ENCODE results near the gene CD163.
A peak's percentile ranks its signal among the peaks of the same experiment; 100 is the strongest.
"Not testable (repeated sequence)": the region's sequence is repeated elsewhere in the genome, so short reads cannot be mapped to it uniquely, and the experiment has no call there.

The CD163 gene

GRCh38 chr12:7503686-7504415 is at the start of gene CD163:
TSS of gene CD163 (minus strand) at chr12:7503777. CDS start at chr12:7503690, 87 bp downstream.
- DNase-seq (ENCODE audit: low spot score) = no peak

- peak; percentile 43 for DNase-seq (ENCODE audit: low spot score)
These were observed 39.2 kb upstream of the CD163 start for GRCh38 chr12:7542813-7543212.

- DNase-seq (ENCODE audit: low spot score) = no peak
These were observed 38.5 kb upstream of the CD163 start for GRCh38 chr12:7542046-7542445.

- DNase-seq (ENCODE audit: low spot score) = no peak
These were observed 10.8 kb upstream of the CD163 start for GRCh38 chr12:7514416-7514815.

GRCh38 chr12:7512553-7512952 is 9.0 kb upstream of the CD163 start:
- DNase-seq (ENCODE audit: low spot score) = no peak

GRCh38 chr12:7509793-7510470 is 6.4 kb upstream of the CD163 start:
- DNase-seq (ENCODE audit: low spot score) = not testable (repeated sequence)

GRCh38 chr12:7502612-7503011 is 965 bp downstream of the CD163 start:
- DNase-seq (ENCODE audit: low spot score) = no peak

- DNase-seq (ENCODE audit: low spot score) = no peak
These were observed 2.5 kb downstream of the CD163 start for GRCh38 chr12:7501031-7501588.

GRCh38 chr12:7499636-7500035 is 3.9 kb downstream of the CD163 start:
- no peak for DNase-seq (ENCODE audit: low spot score)

GRCh38 chr12:7498809-7499208 is 4.8 kb downstream of the CD163 start:
- peak; percentile 31 for DNase-seq (ENCODE audit: low spot score)

- DNase-seq (ENCODE audit: low spot score) = no peak
These were observed 5.9 kb downstream of the CD163 start for GRCh38 chr12:7497661-7498060.

GRCh38 chr12:7496451-7496850 is 7.1 kb downstream of the CD163 start:
- no peak for DNase-seq (ENCODE audit: low spot score)

- no peak for DNase-seq (ENCODE audit: low spot score)
These were observed 8.4 kb downstream of the CD163 start for GRCh38 chr12:7495136-7495535.

- DNase-seq (ENCODE audit: low spot score) = no peak
These were observed 10.6 kb downstream of the CD163 start for GRCh38 chr12:7493006-7493405.

- no peak for DNase-seq (ENCODE audit: low spot score)
These were observed 17.1 kb downstream of the CD163 start for GRCh38 chr12:7486512-7486911.

GRCh38 chr12:7485095-7485494 is 18.5 kb downstream of the CD163 start:
- DNase-seq (ENCODE audit: low spot score) = no peak

GRCh38 chr12:7483343-7483742 is 20.2 kb downstream of the CD163 start:
- no peak for DNase-seq (ENCODE audit: low spot score)

- no peak for DNase-seq (ENCODE audit: low spot score)
These were observed 23.8 kb downstream of the CD163 start for GRCh38 chr12:7479771-7480170.

GRCh38 chr12:7472060-7472459 is 31.5 kb downstream of the CD163 start:
- no peak for DNase-seq (ENCODE audit: low spot score)

GRCh38 chr12:7460375-7461259 is 43.0 kb downstream of the CD163 start:
- DNase-seq (ENCODE audit: low spot score) = peak; percentile 22

- DNase-seq (ENCODE audit: low spot score) = no peak
These were observed 43.6 kb downstream of the CD163 start for GRCh38 chr12:7459973-7460372.

- DNase-seq (ENCODE audit: low spot score) = no peak
These were observed 51.8 kb downstream of the CD163 start for GRCh38 chr12:7451756-7452155.

Measured in globus pallidus (tissue), 1 donor.